HCT116 (cell line): ENCODE data around the gene XAF1. TPM values are rescaled to one million over a fixed set of nuclear protein-coding genes. Genes with fewer than 3 reads are reported as not detected.

ENCODE experiments used
- ATAC-seq: fragments of 200-7000 bp; cut with Tn5 transposase; 2 replicates; pipeline ENCODE4 v1.9.1; 2020; ENCODE audit warnings: mild to moderate bottlenecking, moderate library complexity
- BruUV-seq: library from RNA; stranded (reverse); fragments of 400-500 nt; replicated peaks from 2 replicates; lab custom pipeline; 2021; lab: Mats Ljungman, UMichigan
- CTCF ChIA-PET: fragments of 300-600 bp; sonication (Branson Sonifier 250); formaldehyde crosslinking; loops from one replicate; lab custom pipeline; 2021; ENCODE audit warnings: antibody characterized with exemption; lab: Charles Lee
- POLR2A ChIA-PET: fragments of 300-600, 350-600 bp; sonication (Branson Sonifier 250); formaldehyde crosslinking; loops from one replicate; lab custom pipeline; 2021; ENCODE audit warnings: antibody characterized with exemption; lab: Charles Lee
- RAD21 ChIA-PET, 2 experiments: fragments of 300-600 bp; sonication (Branson Sonifier 250); formaldehyde crosslinking; loops; one replicate each; lab custom pipeline; 2023; ENCODE audit warnings: low total read pairs in 2 of 2; ENCODE audit not compliant: uncharacterized antibody in 2 of 2, unreplicated experiment in 2 of 2, low non-redundant PET in 1 of 2; lab: Charles Lee
- DNase-seq: peaks from one replicate; pipeline ENCODE4 v3.0.0-alpha.2; 2010; ENCODE audit warnings: low read depth, low spot score
- H2AFZ ChIP-seq: fragments of 200-600 bp; shearing (Covaris generic), sonication (generic); 2 replicates; pipeline ENCODE4 v1.6.1; 2017; ENCODE audit warnings: low read depth, mixed run types, mixed read lengths, antibody characterized with exemption, low read length; ENCODE audit not compliant: poor library complexity, severe bottlenecking
- H3K27ac ChIP-seq: 2 replicates; pipeline ENCODE4 v1.5.1; 2012; ENCODE audit warnings: low read depth, low read length
- H3K27me3 ChIP-seq: fragments of 200-600 bp; sonication (generic); 2 replicates; pipeline ENCODE4 v1.6.1; 2016; ENCODE audit warnings: mixed run types, low read length, mixed read lengths; ENCODE audit not compliant: insufficient read depth
- H3K36me3 ChIP-seq, 2 experiments: fragments of 200-500 bp in 1 of 2; fragments of 200-600 bp in 1 of 2; sonication (Bioruptor generic) in 1 of 2; sonication (generic) in 1 of 2; 2 replicates each; pipeline versions ENCODE4 v1.5.1 to v1.6.1; 2014 to 2016; ENCODE audit warnings: low read length in 2 of 2, inconsistent platforms in 1 of 2, mixed read lengths in 1 of 2, mixed run types in 1 of 2; ENCODE audit not compliant: insufficient read depth in 2 of 2, control insufficient read depth in 1 of 2
- H3K4me1 ChIP-seq, 2 experiments: fragments of 200-600 bp in 1 of 2; sonication (generic) in 1 of 2; 2 replicates each; pipeline versions ENCODE4 v1.5.1 to v1.6.1; 2012 to 2017; ENCODE audit warnings: low read length in 2 of 2, inconsistent platforms in 1 of 2, mild to moderate bottlenecking in 1 of 2, mixed read lengths in 1 of 2, mixed run types in 1 of 2, moderate library complexity in 1 of 2; ENCODE audit not compliant: insufficient read depth in 2 of 2, control insufficient read depth in 1 of 2
- H3K4me2 ChIP-seq: fragments of 200-600 bp; sonication (generic); 2 replicates; pipeline ENCODE4 v1.6.1; 2017; ENCODE audit warnings: mixed run types, low read length, mixed read lengths
- H3K4me3 ChIP-seq, 2 experiments: fragments of 200-600 bp in 1 of 2; sonication (generic) in 1 of 2; replicated peaks in 1 of 2; 2 replicates each; pipeline ENCODE4 v1.5.1; 2011 to 2016; ENCODE audit warnings: low read length in 2 of 2, control low read depth in 1 of 2, low read depth in 1 of 2, mild to moderate bottlenecking in 1 of 2, mixed read lengths in 1 of 2, mixed run types in 1 of 2
- H3K79me2 ChIP-seq: fragments of 200-600 bp; sonication (generic); 2 replicates; pipeline ENCODE4 v1.6.1; 2017; ENCODE audit warnings: mild to moderate bottlenecking, mixed run types, low read length, moderate library complexity, mixed read lengths; ENCODE audit not compliant: insufficient read depth
- H3K9ac ChIP-seq: fragments of 200-600 bp; sonication (generic); 2 replicates; pipeline ENCODE4 v1.6.1; 2016; ENCODE audit warnings: low read length, mixed read lengths
- H3K9me2 ChIP-seq: fragments of 200-600 bp; sonication (generic), shearing (Covaris generic); 2 replicates; pipeline ENCODE4 v1.6.1; 2017; ENCODE audit warnings: mixed run types, mild to moderate bottlenecking, moderate library complexity; ENCODE audit not compliant: insufficient read depth
- H3K9me3 ChIP-seq, 2 experiments: fragments of 200-500 bp in 1 of 2; fragments of 200-600 bp in 1 of 2; sonication (Bioruptor generic) in 1 of 2; sonication (generic) in 1 of 2; 2 replicates each; pipeline ENCODE4 v1.6.1; 2014 to 2017; ENCODE audit warnings: low read length in 2 of 2, mixed read lengths in 2 of 2, inconsistent platforms in 1 of 2, low read depth in 1 of 2, mild to moderate bottlenecking in 1 of 2, mixed run types in 1 of 2, moderate library complexity in 1 of 2; ENCODE audit not compliant: control insufficient read depth in 1 of 2, insufficient read depth in 1 of 2
- H4K20me1 ChIP-seq: fragments of 200-600 bp; sonication (generic), shearing (Covaris generic); 2 replicates; pipeline ENCODE4 v1.6.1; 2017; ENCODE audit warnings: mixed run types, mild to moderate bottlenecking, moderate library complexity; ENCODE audit not compliant: insufficient read depth
- EGR1 ChIP-seq: IDR thresholded peaks from 2 replicates; pipeline ENCODE4 v1.6.1; 2012; ENCODE audit warnings: low read depth
- ELF1 ChIP-seq: IDR thresholded peaks from 2 replicates; pipeline ENCODE4 v1.6.1; 2012; ENCODE audit warnings: low read depth, borderline replicate concordance
- FOSL1 ChIP-seq: IDR thresholded peaks from 2 replicates; pipeline ENCODE4 v1.6.1; 2012; ENCODE audit warnings: low read depth
- JUND ChIP-seq: IDR thresholded peaks from 2 replicates; pipeline ENCODE4 v1.6.1; 2012
- POLR2AphosphoS5 ChIP-seq: IDR thresholded peaks from 2 replicates; pipeline ENCODE4 v1.6.1; 2011; ENCODE audit warnings: mild to moderate bottlenecking, low read depth, low read length, moderate library complexity
- REST ChIP-seq: IDR thresholded peaks from 2 replicates; pipeline ENCODE4 v1.6.1; 2012; ENCODE audit warnings: low read depth
- SP1 ChIP-seq: IDR thresholded peaks from 2 replicates; pipeline ENCODE4 v1.6.1; 2012; ENCODE audit warnings: low read depth
- YY1 ChIP-seq: IDR thresholded peaks from 2 replicates; pipeline ENCODE4 v1.6.1; 2011; ENCODE audit warnings: low read length, low read depth, moderate library complexity, mild to moderate bottlenecking; ENCODE audit not compliant: insufficient replicate concordance; ENCODE audit errors: extremely low read depth
- ZBTB33 ChIP-seq: IDR thresholded peaks from 2 replicates; pipeline ENCODE4 v1.6.1; 2011; ENCODE audit warnings: mild to moderate bottlenecking, low read length, moderate library complexity; ENCODE audit not compliant: insufficient replicate concordance; ENCODE audit errors: extremely low read depth
- ZFX ChIP-seq: fragments of 450-650 bp; IDR thresholded peaks from 2 replicates; pipeline ENCODE4 v1.6.1; 2017
- intact Hi-C: fragments of 100-400 bp; cut with micrococcal nuclease; formaldehyde crosslinking; loops from 2 replicates; pipeline ENCODE4 v1.10.0; 2022
- total RNA-seq: library from RNA; stranded (reverse); gene quantifications from one replicate; pipeline ENCODE4 v1.2.1, GENCODE V29; 2021; ENCODE audit not compliant: unreplicated experiment

The XAF1 gene
- total RNA-seq, 1 experiment from 2014 or later: 0.25 TPM

GRCh38 chr17:6797718-6798351 is 42.0 kb downstream of the XAF1 start:
- no peak overlapping the region for H2AFZ ChIP-seq
- ChIA-PET POLR2A (no interaction called here), RAD21 (no interaction called here), CTCF (no interaction called here)
- no TSS peak for BruUV-seq
- no peaks in the 10 kb centered on the region for H4K20me1 ChIP-seq
- no peak overlapping the region for H3K4me3 ChIP-seq
- H3K27me3 ChIP-seq: peaks cover 13% of the 10 kb centered on the region; the same call in 1 of the 2 replicates
- DNase-seq: no peak
- no peak overlapping the region for H3K9ac ChIP-seq
- no peak for TF ChIP-seq EGR1
- H3K27ac ChIP-seq: no peak overlapping the region
- no peaks in the 10 kb centered on the region for H3K36me3 ChIP-seq
- H3K4me2 ChIP-seq: no peak overlapping the region
- intact Hi-C loops: no loop called here
- H3K9me2 ChIP-seq: no peaks in the 10 kb centered on the region
- ATAC-seq: no peak
- H3K9me3 ChIP-seq: no peaks in the 10 kb centered on the region
- no peaks in the 10 kb centered on the region for H3K4me1 ChIP-seq
- no peaks in the 10 kb centered on the region for H3K79me2 ChIP-seq

- Histone ChIP-seq H3K4me1 (no peaks in the 10 kb centered on the region), H2AFZ (no peak overlapping the region), H3K9me3 (no peaks in the 10 kb centered on the region), H3K9ac (no peak overlapping the region), H3K9me2 (no peaks in the 10 kb centered on the region), H3K27me3 (peaks cover 13% of the 10 kb centered on the region; the same call in 1 of the 2 replicates), H3K27ac (no peak overlapping the region), H3K4me3 (no peak overlapping the region), H4K20me1 (no peaks in the 10 kb centered on the region), H3K36me3 (no peaks in the 10 kb centered on the region), H3K4me2 (no peak overlapping the region), H3K79me2 (no peaks in the 10 kb centered on the region)
- ChIA-PET POLR2A (no interaction called here), RAD21 (no interaction called here), CTCF (no interaction called here)
- DNase-seq (no peak), ATAC-seq (no peak)
- TF ChIP-seq ELF1 (no peak), JUND (no peak), ZFX (no peak), POLR2AphosphoS5 (no peak), FOSL1 (no peak), YY1 (no peak), SP1 (no peak), REST (no peak), ZBTB33 (no peak), EGR1 (no peak)
- BruUV-seq: no TSS peak
- intact Hi-C loops: no loop called here
These were observed 43.9 kb downstream of the XAF1 start for GRCh38 chr17:6799738-6800137.
